ENCODE measurements around the gene SRCAP. TPM values are rescaled to one million over a fixed set of nuclear protein-coding genes. Genes with fewer than 3 reads are reported as not detected.

Gene SRCAP
- total RNA-seq, 5 donors from 2014 or later (not counting 1 experiment from before 2014, with no cell fraction given) = 82.8 to 124 (median 114) TPM

GRCh38 chr16:30657866-30658730, 40.9 kb upstream of the SRCAP start, which contains the start of gene FBRS:
Gene FBRS, plus strand, starts transcription at chr16:30658431. Its CDS starts 1,088 bp downstream, at chr16:30659519.
- H3K4me1 ChIP-seq (ENCODE audit: control insufficient read depth in 1 of 2, extremely low read depth in 1 of 2, insufficient read depth in 2 of 2, low read length in 2 of 2) = peaks cover 20 to 53% of the 10 kb centered on the region in 2 experiments
- POLR2A ChIA-PET = interaction anchor here (0.6 to 1.0 kb wide), 5 partner anchors 24 to 1673 kb away, joined by 3 to 4 read pairs (median 3); partner anchors contain the start of gene LAT (in 1 of the 2)
- peak; percentile 72 to 79 (median 73) for ATAC-seq (replicated peaks in 1 of 4)
- under 1% methylated on average over 67 of the region's 86 CpGs for WGBS (ENCODE audit: insufficient coverage)
- CTCF ChIA-PET = interaction anchor here in 1 of 2 donors (0.6 to 2.0 kb wide), 5 partner anchors 8 to 733 kb away, joined by 3 to 16 read pairs (median 4); partner anchors contain the start of genes DCTPP1 and ZNF764
- peak; percentile 99 to 100 (median 100) for DNase-seq
- Mint-ChIP-seq H3K4me1 (peaks cover 43 to 46% (median 46%) of the 10 kb centered on the region in 3 donors), H3K27me3 (no peaks in the 10 kb centered on the region), H3K9me3 (no peaks in the 10 kb centered on the region), H3K36me3 (peaks cover 37% of the 10 kb centered on the region), H3K4me3 (peak within 1 kb of the TSS; percentile 91 to 98 (median 95)), H3K27ac (peak within 1 kb of the TSS; percentile 100)
- peak within 1 kb of the TSS; percentile 99 for H3K27ac ChIP-seq (ENCODE audit: low read length)
- H3K9me3 ChIP-seq = no peaks in the 10 kb centered on the region
- H3K36me3 ChIP-seq (ENCODE audit: control insufficient read depth in 2 of 2, extremely low read depth in 1 of 2, insufficient read depth in 1 of 2, low read length in 1 of 2) = peaks cover 23 to 61% of the 10 kb centered on the region in 2 donors
- peak within 1 kb of the TSS; percentile 88 to 97 for H3K4me3 ChIP-seq (ENCODE audit: control insufficient read depth in 1 of 2, extremely low read depth in 1 of 2, low read length in 1 of 2)
- H3K27me3 ChIP-seq (replicated peaks in 1 of 2; ENCODE audit: control insufficient read depth in 2 of 2, extremely low read depth in 1 of 2, insufficient read depth in 2 of 2, low read length in 1 of 2) = no peaks in the 10 kb centered on the region

GRCh38 chr16:30658731-30659506, 40.1 kb upstream of the SRCAP start:
- H3K27ac ChIP-seq (ENCODE audit: low read length) = peak overlapping the region; percentile 99
- H3K36me3 ChIP-seq (ENCODE audit: control insufficient read depth in 2 of 2, extremely low read depth in 1 of 2, insufficient read depth in 1 of 2, low read length in 1 of 2) = peaks cover 21 to 62% of the 10 kb centered on the region in 2 donors
- Mint-ChIP-seq H3K4me1 (peaks cover 50 to 54% (median 53%) of the 10 kb centered on the region in 3 donors), H3K4me3 (peak overlapping the region; percentile 91 to 98 (median 95)), H3K27ac (peak overlapping the region; percentile 100), H3K36me3 (peaks cover 44% of the 10 kb centered on the region), H3K27me3 (no peaks in the 10 kb centered on the region), H3K9me3 (no peaks in the 10 kb centered on the region)
- WGBS (ENCODE audit: insufficient coverage) = 0% methylated on average over 50 of the region's 64 CpGs
- POLR2A ChIA-PET = interaction anchor here (0.6 to 1.0 kb wide), 6 partner anchors 8 to 1674 kb away, joined by 3 to 4 read pairs (median 3); partner anchors contain the start of genes LAT (in 1 of the 2) and PRR14 (in 1 of the 2)
- ATAC-seq (replicated peaks in 1 of 4) (peak in 3 of 4 experiments; percentile 15 to 68 (median 17)), DNase-seq (peak in 21 of 35 experiments; percentile 19 to 98 (median 96))
- peaks cover 22 to 60% of the 10 kb centered on the region in 2 experiments for H3K4me1 ChIP-seq (ENCODE audit: control insufficient read depth in 1 of 2, extremely low read depth in 1 of 2, insufficient read depth in 2 of 2, low read length in 2 of 2)
- H3K4me3 ChIP-seq (ENCODE audit: control insufficient read depth in 1 of 2, extremely low read depth in 1 of 2, low read length in 1 of 2) = peak overlapping the region; percentile 88 to 97
- no peaks in the 10 kb centered on the region for H3K9me3 ChIP-seq
- CTCF ChIA-PET = interaction anchor here in 1 of 2 donors (0.6 to 2.0 kb wide), 5 partner anchors 9 to 734 kb away, joined by 3 to 16 read pairs (median 4); partner anchors contain the start of genes DCTPP1 and ZNF764
- H3K27me3 ChIP-seq (replicated peaks in 1 of 2; ENCODE audit: control insufficient read depth in 2 of 2, extremely low read depth in 1 of 2, insufficient read depth in 2 of 2, low read length in 1 of 2) = no peaks in the 10 kb centered on the region

- peaks cover 17 to 60% of the 10 kb centered on the region in 2 donors for H3K36me3 ChIP-seq (ENCODE audit: control insufficient read depth in 2 of 2, extremely low read depth in 1 of 2, insufficient read depth in 1 of 2, low read length in 1 of 2)
- Mint-ChIP-seq H3K27me3 (no peaks in the 10 kb centered on the region), H3K36me3 (peaks cover 46% of the 10 kb centered on the region), H3K9me3 (no peaks in the 10 kb centered on the region), H3K4me1 (peaks cover 50 to 54% (median 53%) of the 10 kb centered on the region in 3 donors), H3K4me3 (peak overlapping the region; percentile 78 to 94 (median 91)), H3K27ac (peak overlapping the region; percentile 88 to 96)
- peak in 33 of 35 experiments; percentile 14 to 72 (median 44) for DNase-seq
- H3K4me3 ChIP-seq (ENCODE audit: control insufficient read depth in 1 of 2, extremely low read depth in 1 of 2, low read length in 1 of 2) = peak overlapping the region; percentile 88 to 97
- H3K27me3 ChIP-seq (replicated peaks in 1 of 2; ENCODE audit: control insufficient read depth in 2 of 2, extremely low read depth in 1 of 2, insufficient read depth in 2 of 2, low read length in 1 of 2) = no peaks in the 10 kb centered on the region
- CTCF ChIA-PET = interaction anchor here (0.5 to 2.0 kb wide), 6 partner anchors 9 to 325 kb away, joined by 3 to 16 read pairs (median 4); partner anchors contain the start of genes PRR14 (in 1 of the 2) and ZNF764 (in 1 of the 2)
- POLR2A ChIA-PET = no interaction called here
- H3K9me3 ChIP-seq = no peaks in the 10 kb centered on the region
- peaks cover 22 to 67% of the 10 kb centered on the region in 2 experiments for H3K4me1 ChIP-seq (ENCODE audit: control insufficient read depth in 1 of 2, extremely low read depth in 1 of 2, insufficient read depth in 2 of 2, low read length in 2 of 2)
- H3K27ac ChIP-seq (ENCODE audit: low read length) = peak overlapping the region; percentile 99
- WGBS (ENCODE audit: insufficient coverage) = under 1% methylated on average over 68 of the region's 84 CpGs
- no peak for ATAC-seq (replicated peaks in 1 of 4)
These were observed 39.2 kb upstream of the SRCAP start for GRCh38 chr16:30659507-30660423.

- H3K9me3 Mint-ChIP-seq = no peaks in the 10 kb centered on the region
- no peaks in the 10 kb centered on the region for H3K27me3 ChIP-seq (replicated peaks in 1 of 2; ENCODE audit: control insufficient read depth in 2 of 2, extremely low read depth in 1 of 2, insufficient read depth in 2 of 2, low read length in 1 of 2)
- ATAC-seq (replicated peaks in 1 of 4) = peak in 1 of 4 experiments; percentile 10
- H3K4me3 ChIP-seq (ENCODE audit: control insufficient read depth in 1 of 2, extremely low read depth in 1 of 2, low read length in 1 of 2) = peak overlapping the region; percentile 88 to 90
- H3K36me3 Mint-ChIP-seq = peaks cover 47% of the 10 kb centered on the region
- ChIA-PET CTCF (interaction anchor here in 1 of 2 donors (1.0 kb wide), 3 partner anchors 10 to 36 kb away, joined by 4 read pairs; partner anchors contain the start of gene PRR14), POLR2A (interaction anchor here (0.6 to 1.2 kb wide), 3 partner anchors 22 to 36 kb away, joined by 3 to 5 read pairs (median 4); no protein-coding TSS in a partner anchor)
- H3K36me3 ChIP-seq (ENCODE audit: control insufficient read depth in 2 of 2, extremely low read depth in 1 of 2, insufficient read depth in 1 of 2, low read length in 1 of 2) = peaks cover 17 to 60% of the 10 kb centered on the region in 2 donors
- peaks cover 22 to 70% of the 10 kb centered on the region in 2 experiments for H3K4me1 ChIP-seq (ENCODE audit: control insufficient read depth in 1 of 2, extremely low read depth in 1 of 2, insufficient read depth in 2 of 2, low read length in 2 of 2)
- 14% methylated on average over 14 of the region's 21 CpGs for WGBS (ENCODE audit: insufficient coverage)
- peak; percentile 35 to 91 (median 79) for DNase-seq
- H3K9me3 ChIP-seq = no peaks in the 10 kb centered on the region
- H3K27ac ChIP-seq (ENCODE audit: low read length) = peak overlapping the region; percentile 88
- peaks cover 50 to 57% (median 56%) of the 10 kb centered on the region in 3 donors for H3K4me1 Mint-ChIP-seq
- H3K27me3 Mint-ChIP-seq = no peaks in the 10 kb centered on the region
- peak overlapping the region; percentile 78 to 94 (median 91) for H3K4me3 Mint-ChIP-seq
- H3K27ac Mint-ChIP-seq = peak overlapping the region; percentile 88 to 96
These were observed 38.3 kb upstream of the SRCAP start for GRCh38 chr16:30660424-30661261.

GRCh38 chr16:30662449-30662848, 36.5 kb upstream of the SRCAP start:
- H3K4me3 Mint-ChIP-seq = peak overlapping the region in 1 of 3 donors; percentile 78
- 96% methylated on average over 11 of the region's 17 CpGs for WGBS (ENCODE audit: insufficient coverage)
- CTCF ChIA-PET = no interaction called here

More at GRCh38 chr16:30662449-30662848, 36.5 kb upstream of the SRCAP start:
- Mint-ChIP-seq H3K4me1 (peaks cover 39 to 44% (median 42%) of the 10 kb centered on the region in 3 donors), H3K36me3 (peaks cover 54% of the 10 kb centered on the region), H3K9me3 (no peaks in the 10 kb centered on the region), H3K27ac (peak overlapping the region in 1 of 2 donors; percentile 96), H3K27me3 (no peaks in the 10 kb centered on the region)
- ATAC-seq (replicated peaks in 1 of 4) = no peak
- POLR2A ChIA-PET = no interaction called here
- DNase-seq = no peak
- Histone ChIP-seq H3K36me3 (ENCODE audit: control insufficient read depth in 2 of 2, extremely low read depth in 1 of 2, insufficient read depth in 1 of 2, low read length in 1 of 2) (peaks cover 29 to 66% of the 10 kb centered on the region in 2 donors), H3K27me3 (replicated peaks in 1 of 2; ENCODE audit: control insufficient read depth in 2 of 2, extremely low read depth in 1 of 2, insufficient read depth in 2 of 2, low read length in 1 of 2) (no peaks in the 10 kb centered on the region), H3K9me3 (no peaks in the 10 kb centered on the region), H3K27ac (ENCODE audit: low read length) (no peak overlapping the region), H3K4me1 (ENCODE audit: control insufficient read depth in 1 of 2, extremely low read depth in 1 of 2, insufficient read depth in 2 of 2, low read length in 2 of 2) (peaks cover 16 to 54% of the 10 kb centered on the region in 2 experiments), H3K4me3 (ENCODE audit: control insufficient read depth in 1 of 2, extremely low read depth in 1 of 2, low read length in 1 of 2) (no peak overlapping the region)
